Transverse colon (tissue), 4 donors: ENCODE results near the gene CLCN1. TPM values are rescaled to one million over a fixed set of nuclear protein-coding genes. Genes with fewer than 3 reads are reported as not detected.

ENCODE experiments used
- DNase-seq: peaks from one replicate; pipeline ENCODE4 v3.0.0-alpha.2; 2019
- H3K27ac ChIP-seq, 4 donors: fragments of 200-600 bp; sonication (generic); 2 replicates each; pipeline ENCODE4 v1.5.1; 2016 to 2018; ENCODE audit warnings: inconsistent platforms in 4 of 4
- H3K27me3 ChIP-seq: fragments of 200-600 bp; sonication (generic); 2 replicates; pipeline ENCODE4 v1.5.1; 2017; ENCODE audit warnings: inconsistent platforms
- H3K36me3 ChIP-seq, 4 donors: fragments of 200-600 bp; sonication (generic); 2 replicates each; pipeline ENCODE4 v1.5.1; 2017 to 2019; ENCODE audit warnings: inconsistent platforms in 4 of 4
- H3K4me1 ChIP-seq, 4 donors: fragments of 200-600 bp; sonication (generic); 2 replicates each; pipeline ENCODE4 v1.5.1; 2017 to 2020; ENCODE audit warnings: inconsistent platforms in 4 of 4
- H3K4me3 ChIP-seq, 4 donors: fragments of 200-600 bp; sonication (generic); 1 replicate in 1 of 4; 2 replicates in 3 of 4; pipeline versions ENCODE4 v1.5.1 to v1.6.1; 2017 to 2019; ENCODE audit warnings: inconsistent platforms in 4 of 4
- H3K9me3 ChIP-seq, 2 donors: fragments of 200-600 bp; sonication (generic); 2 replicates each; pipeline ENCODE4 v1.5.1; 2017 to 2019; ENCODE audit warnings: inconsistent platforms in 2 of 2
- CTCF ChIP-seq, 5 experiments: fragments of 200-600 bp in 3 of 5; fragments of 450-650 bp in 2 of 5; sonication (generic) in 3 of 5; IDR thresholded peaks; 1 replicate in 2 of 5; 2 replicates in 3 of 5; pipeline ENCODE4 v1.5.1; 2016 to 2017; ENCODE audit warnings: antibody characterized with exemption in 5 of 5, inconsistent platforms in 3 of 5, mild to moderate bottlenecking in 2 of 5, moderate library complexity in 1 of 5
- EP300 ChIP-seq: sonication (generic); formaldehyde crosslinking; IDR thresholded peaks from one replicate; pipeline ENCODE4 v1.6.1; 2017; ENCODE audit warnings: antibody characterized with exemption, low read depth
- POLR2A ChIP-seq: fragments of 450-650 bp; IDR thresholded peaks from one replicate; pipeline ENCODE4 v1.6.1; 2016; ENCODE audit warnings: antibody characterized with exemption, mild to moderate bottlenecking, moderate library complexity
- POLR2AphosphoS5 ChIP-seq, 3 donors: sonication (generic); formaldehyde crosslinking; IDR thresholded peaks; one replicate each; pipeline ENCODE4 v1.6.1; 2016; ENCODE audit warnings: antibody characterized with exemption in 3 of 3
- WGBS, 2 donors: methylation state at CpG; one replicate each; pipeline ENCODE4 v1.1.5; 2018; ENCODE audit warnings: low coverage in 1 of 2; 5-methylcytosine and 5-hydroxymethylcytosine counted together
- in situ Hi-C, 4 donors: fragments of 200-750 bp; cut with MboI; loops; one replicate each; pipeline versions ENCODE4 v1.15.0 to v1.15.1; 2017; ENCODE audit warnings: low sequenced_read_pairs in 3 of 4, low pct_ligation_motif_present in 1 of 4, low pct_unique_long_range_greater_than_20kb in 1 of 4
- intact Hi-C: fragments of 100-400 bp; cut with DNase I; formaldehyde crosslinking; loops from one replicate; pipeline ENCODE4 v1.15.1; 2023; ENCODE audit warnings: low total_unique reads
- total RNA-seq, 4 donors: library from RNA; depleted of rRNA; stranded (reverse); fragments of >200 nt; gene quantifications; one replicate each; pipeline ENCODE4 v1.1.0, GENCODE V29; 2016

The CLCN1 gene
- total RNA-seq, 4 donors from 2014 or later = not detected

GRCh38 chr7:143308632-143309031 is 7.3 kb upstream of the CLCN1 start:
- in situ Hi-C loops (loop anchor here in 1 of 4 donors (10.0 kb wide), 1 partner anchor 64 kb away; no protein-coding TSS in a partner anchor), intact Hi-C loops (loop anchor here (5.0 kb wide), 1 partner anchor 66 kb away; no protein-coding TSS in a partner anchor)
- Histone ChIP-seq H3K36me3 (peaks cover 0 to 29% (median 13%) of the 10 kb centered on the region in 4 donors), H3K4me1 (peaks cover 0 to 5% (median 2%) of the 10 kb centered on the region in 4 donors), H3K4me3 (no peak overlapping the region), H3K27me3 (no peaks in the 10 kb centered on the region), H3K9me3 (no peaks in the 10 kb centered on the region), H3K27ac (no peak overlapping the region)
- TF ChIP-seq POLR2A (no peak), POLR2AphosphoS5 (IDR thresholded peaks at IDR 0.05) (no peak), CTCF (IDR thresholded peaks at IDR 0.05) (no peak)
- WGBS, 2 donors = 95% methylated on average over 2 of the region's 2 CpGs; no CpG with 5 or more reads in 1 of the 2 donors
- no peak for DNase-seq

- no peak for DNase-seq
- in situ Hi-C loops (loop anchor here in 1 of 4 donors (10.0 kb wide), 1 partner anchor 101 kb away; no protein-coding TSS in a partner anchor), intact Hi-C loops (no loop called here)
- TF ChIP-seq POLR2A = no peak
- TF ChIP-seq EP300 = no peak
- no peak for TF ChIP-seq POLR2AphosphoS5 (IDR thresholded peaks at IDR 0.05)
- TF ChIP-seq CTCF (IDR thresholded peaks at IDR 0.05) = no peak
- Histone ChIP-seq H3K9me3 (no peaks in the 10 kb centered on the region), H3K27ac (no peak overlapping the region), H3K27me3 (no peaks in the 10 kb centered on the region), H3K4me3 (no peak overlapping the region), H3K4me1 (no peaks in the 10 kb centered on the region), H3K36me3 (no peaks in the 10 kb centered on the region)
Measured at GRCh38 chr7:143314127-143314526, 1.8 kb upstream of the CLCN1 start.

GRCh38 chr7:143316492-143316891 is 581 bp downstream of the CLCN1 start:
- in situ Hi-C loops (loop anchor here in 1 of 4 donors (10.0 kb wide), 1 partner anchor 98 kb away; no protein-coding TSS in a partner anchor), intact Hi-C loops (no loop called here)
- Histone ChIP-seq H3K4me1 (peaks cover 0 to 9% (median 4%) of the 10 kb centered on the region in 4 donors), H3K4me3 (no peak overlapping the region), H3K27me3 (no peaks in the 10 kb centered on the region), H3K9me3 (no peaks in the 10 kb centered on the region), H3K27ac (no peak overlapping the region), H3K36me3 (no peaks in the 10 kb centered on the region)
- no peak for DNase-seq
- no peak for TF ChIP-seq CTCF (IDR thresholded peaks at IDR 0.05)
- TF ChIP-seq POLR2A = no peak
- no peak for TF ChIP-seq POLR2AphosphoS5 (IDR thresholded peaks at IDR 0.05)
- no peak for TF ChIP-seq EP300
- WGBS, 2 donors = 89% methylated on average over 1 to 4 of the region's 4 CpGs

GRCh38 chr7:143318661-143319060 is 2.8 kb downstream of the CLCN1 start:
- no peaks in the 10 kb centered on the region for H3K9me3 ChIP-seq
- H3K27ac ChIP-seq = no peak overlapping the region
- DNase-seq = no peak
- 88% methylated on average over 5 of the region's 5 CpGs; no CpG with 5 or more reads in 1 of the 2 donors for WGBS, 2 donors
- in situ Hi-C loops (loop anchor here in 1 of 4 donors (10.0 kb wide), 1 partner anchor 96 kb away; no protein-coding TSS in a partner anchor), intact Hi-C loops (no loop called here)
- H3K4me3 ChIP-seq = no peak overlapping the region
- peaks cover 0 to 9% (median 4%) of the 10 kb centered on the region in 4 donors for H3K4me1 ChIP-seq
- no peak for TF ChIP-seq CTCF (IDR thresholded peaks at IDR 0.05)
- no peak for TF ChIP-seq EP300
- no peak for TF ChIP-seq POLR2AphosphoS5 (IDR thresholded peaks at IDR 0.05)
- no peak for TF ChIP-seq POLR2A
- H3K36me3 ChIP-seq = no peaks in the 10 kb centered on the region
- no peaks in the 10 kb centered on the region for H3K27me3 ChIP-seq
